Tibial nerve (tissue), 4 donors: Measurements from ENCODE around the gene RNF14.

Source experiments
- CTCF ChIP-seq, 5 experiments: fragments of 200-600 bp in 3 of 5; fragments of 450-650 bp in 2 of 5; sonication (generic) in 3 of 5; IDR thresholded peaks; one replicate each; pipeline ENCODE4 v1.5.1; 2016 to 2019; ENCODE audit warnings: antibody characterized with exemption in 5 of 5, mild to moderate bottlenecking in 3 of 5, moderate library complexity in 2 of 5
- EP300 ChIP-seq, 2 donors: sonication (generic); formaldehyde crosslinking; IDR thresholded peaks; one replicate each; pipeline ENCODE4 v1.6.1; 2017; ENCODE audit warnings: antibody characterized with exemption in 2 of 2, mild to moderate bottlenecking in 1 of 2

- TF ChIP-seq CTCF (IDR thresholded peaks at IDR 0.05) (no peak), EP300 (IDR thresholded peaks at IDR 0.05) (no peak)
These were observed 28.6 kb downstream of the RNF14 start for GRCh38 chr5:141997358-141997960.
